Chondrocyte (in vitro differentiated cells): ENCODE data around the gene SNX21. TPM values are rescaled to one million over a fixed set of nuclear protein-coding genes. Genes with fewer than 3 reads are reported as not detected.

ENCODE experiments used
- DNase-seq: peaks from one replicate; pipeline ENCODE4 v3.0.0; 2021; ENCODE audit warnings: mixed read lengths, low spot score
- H3K27ac Mint-ChIP-seq: one replicate; pipeline ENCODE4 v1.8.0; 2021; ENCODE audit warnings: mild to moderate bottlenecking, moderate library complexity, mixed read lengths; ENCODE audit not compliant: unreplicated experiment
- H3K27me3 Mint-ChIP-seq: 2 replicates; pipeline ENCODE4 v1.8.0; 2021; ENCODE audit warnings: low read depth, mixed read lengths
- H3K36me3 Mint-ChIP-seq: 2 replicates; pipeline ENCODE4 v1.8.0; 2021; ENCODE audit warnings: low read depth, mixed read lengths
- H3K4me1 Mint-ChIP-seq: 2 replicates; pipeline ENCODE4 v1.8.0; 2021; ENCODE audit warnings: low read depth, mild to moderate bottlenecking, mixed read lengths
- H3K4me3 Mint-ChIP-seq: one replicate; pipeline ENCODE4 v1.8.0; 2021; ENCODE audit warnings: mild to moderate bottlenecking, moderate library complexity, mixed read lengths; ENCODE audit not compliant: unreplicated experiment
- H3K9me3 Mint-ChIP-seq: 2 replicates; pipeline ENCODE4 v1.8.0; 2021; ENCODE audit warnings: low read depth, mixed read lengths
- CTCF ChIP-seq: fragments of 200-600 bp; sonication (generic); IDR thresholded peaks from 2 replicates; pipeline ENCODE4 v1.5.0; 2021; ENCODE audit warnings: antibody characterized with exemption, mild to moderate bottlenecking, moderate library complexity
- total RNA-seq: library from RNA; stranded (reverse); gene quantifications from 3 replicates; pipeline ENCODE4 v1.2.1, GENCODE V29; 2021

SNX21 gene
- total RNA-seq, 1 donor from 2014 or later = 27.7 TPM

GRCh38 chr20:45890985-45891983 is 57.7 kb downstream of the SNX21 start, which contains the start of the genes CTSA and NEURL2:
TSS of gene CTSA (plus strand) at chr20:45891335. CDS start at chr20:45891569, 234 bp downstream.
TSS of gene NEURL2 (minus strand) at chr20:45891208. CDS start at chr20:45890991, 217 bp downstream.
- H3K27me3 Mint-ChIP-seq = no peaks in the 10 kb centered on the region
- peak; percentile 96 for DNase-seq
- H3K4me3 Mint-ChIP-seq = peak within 1 kb of the TSS; percentile 91
- peaks cover 3% of the 10 kb centered on the region for H3K36me3 Mint-ChIP-seq
- peaks cover 20% of the 10 kb centered on the region for H3K4me1 Mint-ChIP-seq
- peak within 1 kb of the TSS; percentile 94 for H3K27ac Mint-ChIP-seq
- H3K9me3 Mint-ChIP-seq = no peaks in the 10 kb centered on the region
- TF ChIP-seq CTCF = peak; percentile 25

GRCh38 chr20:45892049-45892825 is 58.6 kb downstream of the SNX21 start:
- no peak for DNase-seq
- H3K9me3 Mint-ChIP-seq = no peaks in the 10 kb centered on the region
- H3K4me3 Mint-ChIP-seq = peak overlapping the region; percentile 91
- H3K4me1 Mint-ChIP-seq = peaks cover 20% of the 10 kb centered on the region
- peaks cover 7% of the 10 kb centered on the region for H3K36me3 Mint-ChIP-seq
- peak overlapping the region; percentile 71 for H3K27ac Mint-ChIP-seq
- H3K27me3 Mint-ChIP-seq = no peaks in the 10 kb centered on the region
- peak; percentile 50 for TF ChIP-seq CTCF

Other genes with a start within 250 kb of the SNX21 start
- gene WFDC10A, start 204.1 kb upstream of the SNX21 start, total RNA-seq = not detected in 3 replicates
- not detected in 3 replicates for gene WFDC9, start 202.5 kb upstream of the SNX21 start, total RNA-seq
- not detected in 3 replicates for gene WFDC11, start 163.6 kb upstream of the SNX21 start, total RNA-seq
- gene WFDC13, start 131.8 kb upstream of the SNX21 start, total RNA-seq = not detected in 3 replicates
- not detected in 3 replicates for gene WFDC10B, start 128.8 kb upstream of the SNX21 start, total RNA-seq
- gene SPINT4, start 111.5 kb upstream of the SNX21 start, total RNA-seq = not detected in 3 replicates
- 0.70 to 1.4 TPM in 2 of 3 replicates, not detected in the other for gene WFDC3, start 41.9 kb upstream of the SNX21 start, total RNA-seq
- gene DNTTIP1, start 41.8 kb upstream of the SNX21 start, total RNA-seq = 22.1 to 22.9 TPM (median 22.5 TPM) in 3 replicates
- 12.8 to 17.2 TPM (median 15.3 TPM) in 3 replicates for gene UBE2C, start 21.2 kb upstream of the SNX21 start, total RNA-seq
- 0.46 to 0.63 TPM (median 0.52 TPM) in 3 replicates for gene TNNC2, start 6.5 kb upstream of the SNX21 start, total RNA-seq
- 14.2 to 22.8 TPM (median 15.9 TPM) in 3 replicates for gene ACOT8, start 23.6 kb downstream of the SNX21 start, total RNA-seq
- gene ZSWIM3, start 23.8 kb downstream of the SNX21 start, total RNA-seq = 3.4 to 4.9 TPM (median 3.9 TPM) in 3 replicates
- gene ZSWIM1, start 47.4 kb downstream of the SNX21 start, total RNA-seq = 7.9 to 11.3 TPM (median 8.1 TPM) in 3 replicates
- gene SPATA25, start 53.8 kb downstream of the SNX21 start, total RNA-seq = 0.49 to 1.4 TPM (median 1.2 TPM) in 3 replicates
- 1.8 to 3.0 TPM (median 2.7 TPM) in 3 replicates for gene NEURL2, start 57.4 kb downstream of the SNX21 start, total RNA-seq
- gene CTSA, start 57.5 kb downstream of the SNX21 start, total RNA-seq = 172 to 199 TPM (median 175 TPM) in 3 replicates
- 48.1 to 53.1 TPM (median 48.5 TPM) in 3 replicates for gene PLTP, start 78.4 kb downstream of the SNX21 start, total RNA-seq
- 23.5 to 25.7 TPM (median 24.9 TPM) in 3 replicates for gene PCIF1, start 100.9 kb downstream of the SNX21 start, total RNA-seq
- gene ZNF335, start 138.4 kb downstream of the SNX21 start, total RNA-seq = 14.2 to 18.3 TPM (median 14.6 TPM) in 3 replicates
- gene MMP9, start 175.1 kb downstream of the SNX21 start, total RNA-seq = 2.1 to 2.2 TPM in 2 of 3 replicates, not detected in the other
- 0.89 to 2.1 TPM (median 1.9 TPM) in 3 replicates for gene SLC12A5, start 195.4 kb downstream of the SNX21 start, total RNA-seq